Prostate gland (tissue), 2 donors: Measurements from ENCODE around the gene TPPP.

Experiments
- POLR2A ChIP-seq: fragments of 450-650 bp; IDR thresholded peaks from one replicate; pipeline ENCODE4 v1.6.1; 2016; ENCODE audit warnings: antibody characterized with exemption, mild to moderate bottlenecking
- TF ChIP-seq, protein P1 (sequence below), 4 experiments: fragments of 200-600 bp in 2 of 4; fragments of 450-650 bp in 2 of 4; sonication (generic) in 2 of 4; IDR thresholded peaks; 1 replicate in 3 of 4; 2 replicates in 1 of 4; pipeline ENCODE4 v1.5.1; 2016 to 2019; ENCODE audit warnings: antibody characterized with exemption in 4 of 4, mild to moderate bottlenecking in 2 of 4, moderate library complexity in 2 of 4

DNA sequence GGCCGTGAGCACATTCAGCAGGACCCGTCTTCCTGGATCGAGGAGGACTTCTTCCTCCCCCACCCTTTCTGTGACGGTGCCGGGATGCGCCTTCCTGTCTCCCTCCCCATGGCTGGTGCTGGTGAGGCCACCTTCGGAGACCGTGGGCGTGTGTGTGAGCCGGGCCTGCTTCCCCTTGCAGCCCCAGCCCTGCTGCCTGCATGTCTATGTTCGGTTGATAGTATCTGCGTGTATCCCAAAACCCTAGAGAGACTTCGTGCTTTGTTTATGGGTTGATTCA lies 68.3 kb downstream of the TPPP start:
- TF ChIP-seq, protein P1, sequence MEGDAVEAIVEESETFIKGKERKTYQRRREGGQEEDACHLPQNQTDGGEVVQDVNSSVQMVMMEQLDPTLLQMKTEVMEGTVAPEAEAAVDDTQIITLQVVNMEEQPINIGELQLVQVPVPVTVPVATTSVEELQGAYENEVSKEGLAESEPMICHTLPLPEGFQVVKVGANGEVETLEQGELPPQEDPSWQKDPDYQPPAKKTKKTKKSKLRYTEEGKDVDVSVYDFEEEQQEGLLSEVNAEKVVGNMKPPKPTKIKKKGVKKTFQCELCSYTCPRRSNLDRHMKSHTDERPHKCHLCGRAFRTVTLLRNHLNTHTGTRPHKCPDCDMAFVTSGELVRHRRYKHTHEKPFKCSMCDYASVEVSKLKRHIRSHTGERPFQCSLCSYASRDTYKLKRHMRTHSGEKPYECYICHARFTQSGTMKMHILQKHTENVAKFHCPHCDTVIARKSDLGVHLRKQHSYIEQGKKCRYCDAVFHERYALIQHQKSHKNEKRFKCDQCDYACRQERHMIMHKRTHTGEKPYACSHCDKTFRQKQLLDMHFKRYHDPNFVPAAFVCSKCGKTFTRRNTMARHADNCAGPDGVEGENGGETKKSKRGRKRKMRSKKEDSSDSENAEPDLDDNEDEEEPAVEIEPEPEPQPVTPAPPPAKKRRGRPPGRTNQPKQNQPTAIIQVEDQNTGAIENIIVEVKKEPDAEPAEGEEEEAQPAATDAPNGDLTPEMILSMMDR (IDR thresholded peaks at IDR 0.05), result no peak
- no peak for TF ChIP-seq POLR2A
